ENCODE results near the gene SLC1A2. TPM values are rescaled to one million over a fixed set of nuclear protein-coding genes. Genes with fewer than 3 reads are reported as not detected.

The SLC1A2 gene
- total RNA-seq, 1 experiment from 2014 or later, result not detected

DNA sequence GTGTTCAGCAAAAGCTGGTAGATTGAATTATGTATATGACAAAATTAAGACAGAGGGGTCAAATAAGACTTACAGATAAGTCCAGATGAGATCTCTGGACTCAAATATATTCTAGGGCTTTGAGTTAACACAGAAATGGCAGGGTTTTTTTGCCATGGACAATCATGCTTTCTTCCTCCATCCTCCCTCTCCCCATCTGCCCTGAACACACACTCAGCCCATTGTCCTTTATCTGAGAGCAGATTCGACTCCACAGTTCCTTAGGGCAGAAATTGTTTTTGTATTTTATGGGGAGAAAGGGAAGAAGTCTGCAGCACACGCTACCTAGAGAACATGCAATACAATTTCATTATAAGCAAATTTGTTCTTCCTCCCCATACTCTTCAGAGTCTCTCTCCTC, 86.8 kb downstream of the SLC1A2 start:
- POLR2A ChIA-PET, result interaction anchor here (1.2 kb wide), 1 partner anchor 31 kb away, joined by 4 read pairs; no protein-coding TSS in a partner anchor
- BruUV-seq (replicated peaks), result no TSS peak
- intact Hi-C loops (cut with micrococcal nuclease), result no loop called here
- CTCF ChIA-PET, result interaction anchor here (1.2 kb wide), 1 partner anchor 54 kb away, joined by 3 read pairs; no protein-coding TSS in a partner anchor
- H3K4me3 Mint-ChIP-seq (ENCODE audit: unreplicated experiment), result no peak overlapping the region
- TF ChIP-seq, protein P1, sequence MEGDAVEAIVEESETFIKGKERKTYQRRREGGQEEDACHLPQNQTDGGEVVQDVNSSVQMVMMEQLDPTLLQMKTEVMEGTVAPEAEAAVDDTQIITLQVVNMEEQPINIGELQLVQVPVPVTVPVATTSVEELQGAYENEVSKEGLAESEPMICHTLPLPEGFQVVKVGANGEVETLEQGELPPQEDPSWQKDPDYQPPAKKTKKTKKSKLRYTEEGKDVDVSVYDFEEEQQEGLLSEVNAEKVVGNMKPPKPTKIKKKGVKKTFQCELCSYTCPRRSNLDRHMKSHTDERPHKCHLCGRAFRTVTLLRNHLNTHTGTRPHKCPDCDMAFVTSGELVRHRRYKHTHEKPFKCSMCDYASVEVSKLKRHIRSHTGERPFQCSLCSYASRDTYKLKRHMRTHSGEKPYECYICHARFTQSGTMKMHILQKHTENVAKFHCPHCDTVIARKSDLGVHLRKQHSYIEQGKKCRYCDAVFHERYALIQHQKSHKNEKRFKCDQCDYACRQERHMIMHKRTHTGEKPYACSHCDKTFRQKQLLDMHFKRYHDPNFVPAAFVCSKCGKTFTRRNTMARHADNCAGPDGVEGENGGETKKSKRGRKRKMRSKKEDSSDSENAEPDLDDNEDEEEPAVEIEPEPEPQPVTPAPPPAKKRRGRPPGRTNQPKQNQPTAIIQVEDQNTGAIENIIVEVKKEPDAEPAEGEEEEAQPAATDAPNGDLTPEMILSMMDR (IDR thresholded peaks at IDR 0.05; ENCODE audit: unreplicated experiment), result no peak
- peaks cover 16% of the 10 kb centered on the region for H3K4me1 Mint-ChIP-seq (ENCODE audit: insufficient read depth, unreplicated experiment)
- no peak for DNase-seq (ENCODE audit: unreplicated experiment)
- no peaks in the 10 kb centered on the region for H3K9me3 Mint-ChIP-seq (ENCODE audit: unreplicated experiment)
- H3K27me3 Mint-ChIP-seq (ENCODE audit: insufficient read depth, unreplicated experiment), result no peaks in the 10 kb centered on the region
- no peaks in the 10 kb centered on the region for H3K36me3 Mint-ChIP-seq (ENCODE audit: insufficient read depth, unreplicated experiment)
- H3K27ac Mint-ChIP-seq (ENCODE audit: low read depth, unreplicated experiment), result no peak overlapping the region

DNA sequence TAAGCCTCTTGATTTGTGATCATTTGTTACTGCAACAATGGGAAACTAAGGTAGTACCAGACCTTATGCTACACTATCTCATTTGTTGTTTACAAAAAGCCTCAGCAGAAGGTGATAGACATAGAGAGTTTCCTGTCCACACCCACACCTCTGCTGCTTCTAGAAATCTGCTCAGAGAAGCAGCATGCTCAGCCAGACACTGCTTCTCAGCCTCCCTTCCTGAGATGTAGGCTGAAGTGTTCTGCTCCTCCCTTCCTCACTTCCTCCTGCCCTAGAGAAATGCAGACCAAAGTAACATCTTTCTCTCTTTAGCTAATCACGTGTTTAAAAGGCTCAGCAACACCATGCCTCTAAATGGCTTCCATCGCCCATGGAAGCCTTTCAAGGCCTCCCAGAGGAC, 88.4 kb downstream of the SLC1A2 start:
- H3K27me3 Mint-ChIP-seq (ENCODE audit: insufficient read depth, unreplicated experiment), result no peaks in the 10 kb centered on the region
- no TSS peak for BruUV-seq (replicated peaks)
- TF ChIP-seq, protein P1 (IDR thresholded peaks at IDR 0.05; ENCODE audit: unreplicated experiment), result no peak
- H3K9me3 Mint-ChIP-seq (ENCODE audit: unreplicated experiment), result no peaks in the 10 kb centered on the region
- H3K4me1 Mint-ChIP-seq (ENCODE audit: insufficient read depth, unreplicated experiment), result peaks cover 9% of the 10 kb centered on the region
- H3K36me3 Mint-ChIP-seq (ENCODE audit: insufficient read depth, unreplicated experiment), result no peaks in the 10 kb centered on the region
- no peak overlapping the region for H3K4me3 Mint-ChIP-seq (ENCODE audit: unreplicated experiment)
- no peak for DNase-seq (ENCODE audit: unreplicated experiment)
- ChIA-PET CTCF (interaction anchor here (0.6 to 1.0 kb wide), 2 partner anchors 30 to 61 kb away, joined by 3 to 4 read pairs; no protein-coding TSS in a partner anchor), POLR2A (interaction anchor here (1.1 to 1.6 kb wide), 2 partner anchors 11 to 43 kb away, joined by 4 read pairs; no protein-coding TSS in a partner anchor)
- intact Hi-C loops (cut with micrococcal nuclease), result no loop called here
- no peak overlapping the region for H3K27ac Mint-ChIP-seq (ENCODE audit: low read depth, unreplicated experiment)

DNA sequence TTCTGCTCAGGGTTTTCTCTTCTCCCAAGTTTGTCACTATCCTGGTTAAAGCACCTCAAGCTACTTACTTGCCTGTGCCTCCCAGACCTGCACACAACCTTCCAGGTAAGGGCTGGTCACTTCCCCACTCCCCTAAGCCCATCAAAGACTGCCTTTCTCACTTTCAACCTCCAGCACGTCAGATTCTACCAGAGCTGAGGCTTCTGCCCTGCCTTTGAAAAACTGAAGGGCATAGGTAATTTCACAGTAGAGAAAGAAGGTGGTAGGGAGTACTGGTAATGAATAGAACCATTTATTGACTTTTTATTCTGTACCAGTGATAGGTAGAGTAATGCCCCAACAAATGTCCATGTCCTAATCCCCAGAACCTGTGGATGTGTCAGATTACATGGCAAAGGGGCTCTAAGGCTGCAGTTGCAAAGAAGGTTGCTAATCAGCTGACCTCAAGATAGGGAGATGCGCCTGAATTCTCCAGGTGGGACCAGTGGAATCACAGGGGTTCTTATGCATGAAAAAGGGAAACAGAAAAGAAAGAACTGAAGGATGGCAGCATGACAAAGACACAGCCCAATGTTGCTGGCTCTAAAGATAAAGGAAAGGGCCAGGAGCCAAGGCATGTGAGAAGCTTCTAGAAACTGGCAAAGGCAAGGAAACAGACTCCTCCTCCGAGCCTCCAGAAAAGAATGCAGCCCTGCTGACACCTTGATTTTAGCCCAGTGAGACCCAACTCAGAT, 89.0 kb downstream of the SLC1A2 start:
- ChIA-PET CTCF (interaction anchor here (0.5 kb wide), 1 partner anchor 18 kb away, joined by 3 read pairs; no protein-coding TSS in a partner anchor), POLR2A (interaction anchor here (0.6 to 1.6 kb wide), 4 partner anchors 10 to 143 kb away, joined by 3 to 5 read pairs (median 4); no protein-coding TSS in a partner anchor)
- no peaks in the 10 kb centered on the region for H3K36me3 Mint-ChIP-seq (ENCODE audit: insufficient read depth, unreplicated experiment)
- TF ChIP-seq, protein P1 (IDR thresholded peaks at IDR 0.05; ENCODE audit: unreplicated experiment), result no peak
- intact Hi-C loops (cut with micrococcal nuclease), result no loop called here
- BruUV-seq (replicated peaks), result no TSS peak
- H3K4me3 Mint-ChIP-seq (ENCODE audit: unreplicated experiment), result no peak overlapping the region
- H3K4me1 Mint-ChIP-seq (ENCODE audit: insufficient read depth, unreplicated experiment), result peaks cover 12% of the 10 kb centered on the region
- H3K27me3 Mint-ChIP-seq (ENCODE audit: insufficient read depth, unreplicated experiment), result no peaks in the 10 kb centered on the region
- H3K27ac Mint-ChIP-seq (ENCODE audit: low read depth, unreplicated experiment), result no peak overlapping the region
- peaks cover 4% of the 10 kb centered on the region for H3K9me3 Mint-ChIP-seq (ENCODE audit: unreplicated experiment)
- no peak for DNase-seq (ENCODE audit: unreplicated experiment)

DNA sequence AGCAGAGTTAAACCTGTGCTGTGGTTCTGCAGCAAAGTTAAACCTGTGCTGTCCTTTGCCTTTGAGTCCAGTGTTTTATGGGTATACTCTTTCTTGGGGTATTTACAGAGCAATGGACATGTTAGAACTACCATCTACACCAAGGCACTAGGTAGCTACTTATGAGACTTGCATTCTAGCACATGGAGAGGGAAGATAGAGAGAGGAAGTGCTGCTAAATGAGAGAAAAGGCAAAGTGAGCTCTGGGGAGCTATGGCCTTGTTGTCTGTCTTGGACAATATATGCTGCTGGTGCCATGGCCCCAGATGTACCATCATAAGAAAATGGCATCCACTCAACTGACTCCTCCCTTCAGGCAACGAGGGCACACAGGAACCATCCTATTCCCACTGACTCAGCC, 91.5 kb downstream of the SLC1A2 start:
- Mint-ChIP-seq H3K36me3 (ENCODE audit: insufficient read depth, unreplicated experiment) (no peaks in the 10 kb centered on the region), H3K4me1 (ENCODE audit: insufficient read depth, unreplicated experiment) (peaks cover 15% of the 10 kb centered on the region), H3K4me3 (ENCODE audit: unreplicated experiment) (no peak overlapping the region), H3K27ac (ENCODE audit: low read depth, unreplicated experiment) (no peak overlapping the region), H3K27me3 (ENCODE audit: insufficient read depth, unreplicated experiment) (no peaks in the 10 kb centered on the region), H3K9me3 (ENCODE audit: unreplicated experiment) (peaks cover 7% of the 10 kb centered on the region)
- no TSS peak for BruUV-seq (replicated peaks)
- no peak for DNase-seq (ENCODE audit: unreplicated experiment)
- intact Hi-C loops (cut with micrococcal nuclease), result no loop called here
- TF ChIP-seq, protein P1 (IDR thresholded peaks at IDR 0.05; ENCODE audit: unreplicated experiment), result no peak
- CTCF ChIA-PET, result interaction anchor here (0.5 to 1.1 kb wide), 2 partner anchors 36 to 78 kb away, joined by 3 read pairs; no protein-coding TSS in a partner anchor
- POLR2A ChIA-PET, result interaction anchor here (0.6 to 1.4 kb wide), 5 partner anchors 18 to 361 kb away, joined by 3 to 4 read pairs (median 3); no protein-coding TSS in a partner anchor
